Mesenchymal stem cell (in vitro differentiated cells and primary cell): ENCODE measurements around the gene SCARF2.
"Not testable (repeated sequence)": the region's sequence is repeated elsewhere in the genome, so short reads cannot be mapped to it uniquely, and the experiment has no call there.

Experiments used
- DNase-seq: peaks from one replicate; pipeline ENCODE4 v3.0.0-alpha.2; 2013
- H2AFZ ChIP-seq: one replicate; pipeline ENCODE4 v1.6.1; 2013; ENCODE audit warnings: low read depth, mild to moderate bottlenecking, control low read depth, inconsistent platforms, low read length, moderate library complexity
- H2AK5ac ChIP-seq: 2 replicates; pipeline ENCODE4 v1.6.1; 2013; ENCODE audit warnings: low read length, moderate library complexity, mild to moderate bottlenecking, inconsistent platforms; ENCODE audit not compliant: severe bottlenecking
- H2BK120ac ChIP-seq: one replicate; pipeline ENCODE4 v1.6.1; 2013; ENCODE audit warnings: low read depth, mild to moderate bottlenecking, inconsistent platforms, low read length, moderate library complexity
- H2BK12ac ChIP-seq, 2 experiments: one replicate each; pipeline ENCODE4 v1.6.1; 2013; ENCODE audit warnings: inconsistent platforms in 2 of 2, low read length in 2 of 2, mild to moderate bottlenecking in 2 of 2, moderate library complexity in 2 of 2, control low read depth in 1 of 2
- H2BK15ac ChIP-seq: one replicate; pipeline ENCODE4 v1.6.1; 2013; ENCODE audit warnings: mild to moderate bottlenecking, low read depth, inconsistent platforms; ENCODE audit not compliant: poor library complexity, severe bottlenecking
- H2BK5ac ChIP-seq: 2 replicates; pipeline ENCODE4 v1.6.1; 2013; ENCODE audit warnings: low read depth, mild to moderate bottlenecking, low read length, control low read depth, inconsistent platforms; ENCODE audit not compliant: poor library complexity, severe bottlenecking
- H3K14ac ChIP-seq, 2 experiments: one replicate each; pipeline ENCODE4 v1.6.1; 2013; ENCODE audit warnings: inconsistent platforms in 2 of 2, low read length in 2 of 2, control low read depth in 1 of 2, mild to moderate bottlenecking in 1 of 2, moderate library complexity in 1 of 2
- H3K18ac ChIP-seq, 2 experiments: one replicate each; pipeline ENCODE4 v1.6.1; 2013; ENCODE audit warnings: inconsistent platforms in 2 of 2, low read length in 2 of 2, control low read depth in 1 of 2, low read depth in 1 of 2, mild to moderate bottlenecking in 1 of 2
- H3K23ac ChIP-seq, 2 experiments: one replicate each; pipeline ENCODE4 v1.6.1; 2013; ENCODE audit warnings: inconsistent platforms in 2 of 2, low read length in 2 of 2, mild to moderate bottlenecking in 2 of 2, moderate library complexity in 2 of 2, control low read depth in 1 of 2
- H3K27ac ChIP-seq: 2 replicates; pipeline ENCODE4 v1.5.1; 2013; ENCODE audit warnings: mild to moderate bottlenecking, moderate library complexity, low read length, control low read depth, inconsistent platforms; ENCODE audit not compliant: poor library complexity, severe bottlenecking
- H3K27me3 ChIP-seq, 2 experiments: 2 replicates each; pipeline versions ENCODE4 v1.6.1 to v1.7.0; 2013; ENCODE audit warnings: low read length in 2 of 2, mild to moderate bottlenecking in 2 of 2, moderate library complexity in 2 of 2, control low read depth in 1 of 2, inconsistent platforms in 1 of 2; ENCODE audit not compliant: control insufficient read depth in 1 of 2, insufficient read depth in 1 of 2
- H3K36me3 ChIP-seq, 2 experiments: 2 replicates each; pipeline versions ENCODE4 v1.6.1 to v1.7.0; 2013; ENCODE audit warnings: low read length in 2 of 2, control low read depth in 1 of 2, inconsistent platforms in 1 of 2, low read depth in 1 of 2, mild to moderate bottlenecking in 1 of 2; ENCODE audit not compliant: insufficient read depth in 2 of 2, control insufficient read depth in 1 of 2
- H3K4ac ChIP-seq, 2 experiments: one replicate each; pipeline ENCODE4 v1.6.1; 2013; ENCODE audit warnings: inconsistent platforms in 2 of 2, low read length in 2 of 2, mild to moderate bottlenecking in 2 of 2, moderate library complexity in 2 of 2, control low read depth in 1 of 2, low read depth in 1 of 2
- H3K4me1 ChIP-seq: 2 replicates; pipeline ENCODE4 v1.6.1; 2013; ENCODE audit warnings: low read depth, low read length, control low read depth; ENCODE audit not compliant: control insufficient read depth, insufficient read depth
- H3K4me2 ChIP-seq: 2 replicates; pipeline ENCODE4 v1.6.1; 2013; ENCODE audit warnings: low read length, mild to moderate bottlenecking, inconsistent platforms; ENCODE audit not compliant: poor library complexity, severe bottlenecking
- H3K4me3 ChIP-seq, 2 experiments: 2 replicates each; pipeline versions ENCODE4 v1.5.1 to v1.7.0; 2013; ENCODE audit warnings: low read length in 2 of 2, mild to moderate bottlenecking in 2 of 2, control low read depth in 1 of 2, low read depth in 1 of 2; ENCODE audit not compliant: insufficient read depth in 1 of 2
- H3K79me1 ChIP-seq: replicated peaks from 2 replicates; pipeline ENCODE4 v1.6.1; 2013; ENCODE audit warnings: mild to moderate bottlenecking, control low read depth, low read length, inconsistent platforms; ENCODE audit not compliant: poor library complexity, severe bottlenecking
- H3K9ac ChIP-seq: 2 replicates; pipeline ENCODE4 v1.7.0; 2013; ENCODE audit warnings: mild to moderate bottlenecking, low read length, moderate library complexity
- H3K9me3 ChIP-seq: 2 replicates; pipeline ENCODE4 v1.7.0; 2013; ENCODE audit warnings: mild to moderate bottlenecking, low read length; ENCODE audit not compliant: control insufficient read depth
- H4K8ac ChIP-seq: one replicate; pipeline ENCODE4 v1.6.1; 2013; ENCODE audit warnings: inconsistent platforms, mild to moderate bottlenecking, low read length, moderate library complexity
- H4K91ac ChIP-seq: one replicate; pipeline ENCODE4 v1.6.1; 2013; ENCODE audit warnings: mild to moderate bottlenecking, low read length, inconsistent platforms
- WGBS: methylation state at CpG from one replicate; pipeline ENCODE4 v1.1.7; 2013; ENCODE audit warnings: mixed read lengths; 5-methylcytosine and 5-hydroxymethylcytosine counted together

The SCARF2 gene

DNA sequence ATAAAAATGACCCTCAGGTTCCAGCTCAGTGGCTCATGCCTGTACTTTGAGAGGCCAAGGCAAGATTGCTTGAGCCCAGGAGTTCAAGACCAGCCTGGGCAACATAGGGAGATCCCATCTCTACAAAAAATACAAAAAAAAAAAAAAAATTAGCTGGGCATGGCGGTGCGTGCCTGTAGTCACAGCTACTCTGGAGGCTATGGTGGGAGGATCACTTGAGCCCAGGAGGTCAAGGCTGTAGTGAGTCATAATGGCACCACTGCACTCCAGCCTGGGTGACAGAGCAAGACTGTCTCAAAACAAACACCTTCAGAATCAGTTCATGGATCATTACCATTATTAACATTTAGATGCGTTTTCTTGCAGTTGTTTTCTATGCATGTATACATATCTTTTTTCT, 28.2 kb downstream of the SCARF2 start:
- H2AFZ ChIP-seq, H2BK15ac ChIP-seq, H4K8ac ChIP-seq, H2AK5ac ChIP-seq, H3K27me3 ChIP-seq, H3K18ac ChIP-seq, H3K27ac ChIP-seq, H4K91ac ChIP-seq, H3K9ac ChIP-seq, H2BK5ac ChIP-seq, H3K9me3 ChIP-seq, H3K14ac ChIP-seq, H3K4me2 ChIP-seq, H2BK12ac ChIP-seq, H3K23ac ChIP-seq, H2BK120ac ChIP-seq, DNase-seq, H3K4ac ChIP-seq, H3K79me1 ChIP-seq, H3K4me1 ChIP-seq, H3K4me3 ChIP-seq: not testable (repeated sequence)
- peaks cover 26 to 34% of the 10 kb centered on the region in 2 experiments for H3K36me3 ChIP-seq
- WGBS, result 95% methylated on average over 2 of the region's 3 CpGs

- no peak for DNase-seq
- no peak overlapping the region for H4K8ac ChIP-seq
- no peak overlapping the region for H3K18ac ChIP-seq
- H2BK15ac ChIP-seq, result no peak overlapping the region
- peaks cover under 1 to 4% of the 10 kb centered on the region in 2 experiments for H3K27me3 ChIP-seq
- peaks cover 3% of the 10 kb centered on the region for H3K79me1 ChIP-seq
- no peak overlapping the region for H3K9ac ChIP-seq
- no peak overlapping the region for H2AK5ac ChIP-seq
- no peak overlapping the region for H4K91ac ChIP-seq
- H2AFZ ChIP-seq, result no peak overlapping the region
- no peaks in the 10 kb centered on the region for H3K9me3 ChIP-seq
- no peak overlapping the region for H3K4me3 ChIP-seq
- H3K27ac ChIP-seq, result no peak overlapping the region
- H3K4ac ChIP-seq, result no peak overlapping the region
- H3K4me2 ChIP-seq, result no peak overlapping the region
- H3K14ac ChIP-seq, result no peak overlapping the region
- peaks cover 9% of the 10 kb centered on the region for H3K4me1 ChIP-seq
- no peak overlapping the region for H2BK5ac ChIP-seq
- no peak overlapping the region for H3K23ac ChIP-seq
- H2BK12ac ChIP-seq, result no peak overlapping the region
- 95% methylated on average over 4 of the region's 4 CpGs for WGBS
- peaks cover 27 to 37% of the 10 kb centered on the region in 2 experiments for H3K36me3 ChIP-seq
- no peak overlapping the region for H2BK120ac ChIP-seq
Measured at GRCh38 chr22:20408891-20409290, 28.7 kb downstream of the SCARF2 start.

DNA sequence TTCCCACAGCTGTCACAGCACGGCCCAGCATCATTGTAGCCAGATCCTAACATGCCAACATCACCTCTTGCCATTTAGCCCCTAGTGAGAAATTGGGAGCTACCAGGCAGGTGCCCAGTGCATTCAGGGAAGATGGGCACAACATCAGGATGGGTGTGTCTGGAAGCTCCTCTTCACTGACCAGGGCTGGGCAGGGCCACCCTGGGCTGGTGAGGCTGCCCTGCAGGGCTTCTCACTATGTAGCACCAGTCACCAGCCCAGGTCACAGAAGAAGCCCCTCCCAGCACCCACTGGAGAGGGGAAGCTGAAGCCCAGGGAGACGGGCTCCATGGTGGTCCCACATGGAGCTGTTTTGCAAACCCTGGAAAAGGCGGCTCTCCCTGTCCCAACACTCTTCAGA, 29.8 kb downstream of the SCARF2 start:
- Histone ChIP-seq H2BK12ac (no peak overlapping the region), H3K9ac (no peak overlapping the region), H2BK5ac (no peak overlapping the region), H3K14ac (no peak overlapping the region), H3K23ac (no peak overlapping the region), H3K79me1 (peaks cover 4% of the 10 kb centered on the region), H3K9me3 (no peaks in the 10 kb centered on the region), H2AFZ (no peak overlapping the region), H2BK120ac (no peak overlapping the region), H3K36me3 (peaks cover 36 to 47% of the 10 kb centered on the region in 2 experiments), H3K4me2 (no peak overlapping the region), H3K27ac (no peak overlapping the region), H4K8ac (no peak overlapping the region), H4K91ac (no peak overlapping the region), H3K4ac (no peak overlapping the region), H2AK5ac (no peak overlapping the region), H3K18ac (no peak overlapping the region), H3K27me3 (no peaks in the 10 kb centered on the region), H3K4me1 (peaks cover 9% of the 10 kb centered on the region), H3K4me3 (no peak overlapping the region), H2BK15ac (no peak overlapping the region)
- no CpG with 5 or more reads among the region's 3 CpGs for WGBS
- no peak for DNase-seq

- H3K9me3 ChIP-seq, result no peaks in the 10 kb centered on the region
- H2AFZ ChIP-seq, result no peak overlapping the region
- H2BK5ac ChIP-seq, result no peak overlapping the region
- no peak overlapping the region for H3K27ac ChIP-seq
- H3K9ac ChIP-seq, result no peak overlapping the region
- H3K79me1 ChIP-seq, result peaks cover 4% of the 10 kb centered on the region
- no peak overlapping the region for H3K4me3 ChIP-seq
- WGBS, result 97% methylated on average over 13 of the region's 13 CpGs
- no peak overlapping the region for H3K14ac ChIP-seq
- H2AK5ac ChIP-seq, result no peak overlapping the region
- H3K4me1 ChIP-seq, result peaks cover 9% of the 10 kb centered on the region
- no peaks in the 10 kb centered on the region for H3K27me3 ChIP-seq
- H3K36me3 ChIP-seq, result peaks cover 36 to 52% of the 10 kb centered on the region in 2 experiments
- no peak overlapping the region for H3K4ac ChIP-seq
- no peak overlapping the region for H3K23ac ChIP-seq
- H2BK12ac ChIP-seq, result no peak overlapping the region
- H3K4me2 ChIP-seq, result no peak overlapping the region
- H4K8ac ChIP-seq, result no peak overlapping the region
- H2BK120ac ChIP-seq, result no peak overlapping the region
- no peak for DNase-seq
- H2BK15ac ChIP-seq, result no peak overlapping the region
- no peak overlapping the region for H4K91ac ChIP-seq
- no peak overlapping the region for H3K18ac ChIP-seq
Measured at GRCh38 chr22:20406686-20407408, 30.8 kb downstream of the SCARF2 start.
